Urinary bladder (tissue), 4 donors: Measurements from ENCODE around the gene CBLN1. TPM values are rescaled to one million over a fixed set of nuclear protein-coding genes. Genes with fewer than 3 reads are reported as not detected.

Experiments
- DNase-seq: peaks from one replicate; pipeline ENCODE4 v3.0.0-alpha.2; 2015; ENCODE audit errors: extremely low spot score
- H3K27ac ChIP-seq: one replicate; pipeline ENCODE4 v1.5.1; 2013; ENCODE audit warnings: low read depth, mild to moderate bottlenecking, moderate library complexity
- H3K36me3 ChIP-seq: one replicate; pipeline ENCODE4 v1.6.1; 2013; ENCODE audit warnings: mild to moderate bottlenecking, moderate library complexity; ENCODE audit not compliant: insufficient read depth
- H3K4me1 ChIP-seq: one replicate; pipeline ENCODE4 v1.6.1; 2013; ENCODE audit warnings: mild to moderate bottlenecking, moderate library complexity; ENCODE audit not compliant: insufficient read depth
- H3K4me3 ChIP-seq: one replicate; pipeline ENCODE4 v1.5.1; 2013; ENCODE audit warnings: low read depth, low read length
- WGBS: extraction: QIAGEN DNeasy Blood & Tissue Kit; methylation state at CpG from one replicate; pipeline ENCODE4 v1.1.7; 2013; 5-methylcytosine and 5-hydroxymethylcytosine counted together
- polyA plus RNA-seq: library from polyadenylated mRNA; stranded (reverse); fragments of 200-250 nt; gene quantifications from one replicate; pipeline ENCODE4 v1.2.3, GENCODE V29; 2013
- total RNA-seq: library from RNA; depleted of rRNA; stranded (reverse); fragments of >200 nt; gene quantifications from one replicate; pipeline ENCODE4 v1.2.3, GENCODE V29; 2014
- donor health status: healthy with polysubstance abuse.
- donor health status: healthy.

CBLN1 gene
- total RNA-seq (6.8 TPM), polyA plus RNA-seq (0.04 TPM)

GRCh38 chr16:49281480-49281842, at the start of gene CBLN1:
Gene CBLN1, minus strand, starts transcription at chr16:49281838. Its CDS starts 373 bp downstream, at chr16:49281465.
- H3K27ac ChIP-seq = no peak within 1 kb of the TSS
- peak within 1 kb of the TSS; percentile 40 for H3K4me3 ChIP-seq
- H3K36me3 ChIP-seq = no peaks in the 10 kb centered on the region
- DNase-seq = no peak
- peaks cover 6% of the 10 kb centered on the region for H3K4me1 ChIP-seq
- WGBS = under 1% methylated on average over 42 of the region's 45 CpGs

- no peak for DNase-seq
- H3K27ac ChIP-seq = no peak overlapping the region
- H3K4me3 ChIP-seq = no peak overlapping the region
- 76% methylated on average over 9 of the region's 9 CpGs for WGBS
- H3K4me1 ChIP-seq = no peaks in the 10 kb centered on the region
- no peaks in the 10 kb centered on the region for H3K36me3 ChIP-seq
Measured at GRCh38 chr16:49330562-49331201, 49.0 kb upstream of the CBLN1 start.

GRCh38 chr16:49328325-49328724, 46.7 kb upstream of the CBLN1 start:
- DNase-seq = no peak
- H3K36me3 ChIP-seq = no peaks in the 10 kb centered on the region
- no peak overlapping the region for H3K4me3 ChIP-seq
- H3K4me1 ChIP-seq = no peaks in the 10 kb centered on the region
- no peak overlapping the region for H3K27ac ChIP-seq
- WGBS = 77% methylated on average over 4 of the region's 4 CpGs

- WGBS = 67% methylated on average over 4 of the region's 4 CpGs
Measured at GRCh38 chr16:49327466-49327865, 45.8 kb upstream of the CBLN1 start.

GRCh38 chr16:49324703-49325102, 43.1 kb upstream of the CBLN1 start:
- Histone ChIP-seq H3K4me1 (no peaks in the 10 kb centered on the region), H3K4me3 (no peak overlapping the region), H3K36me3 (no peaks in the 10 kb centered on the region), H3K27ac (no peak overlapping the region)
- WGBS = 87% methylated on average over 9 of the region's 9 CpGs
- no peak for DNase-seq

More at GRCh38 chr16:49327466-49327865, 45.8 kb upstream of the CBLN1 start:
- DNase-seq = no peak
- Histone ChIP-seq H3K4me1 (no peaks in the 10 kb centered on the region), H3K36me3 (no peaks in the 10 kb centered on the region), H3K27ac (no peak overlapping the region), H3K4me3 (no peak overlapping the region)

GRCh38 chr16:49315602-49316001, 34.0 kb upstream of the CBLN1 start:
- no peak overlapping the region for H3K27ac ChIP-seq
- no peak overlapping the region for H3K4me3 ChIP-seq
- no peaks in the 10 kb centered on the region for H3K4me1 ChIP-seq
- WGBS = 100% methylated on average over 1 of the region's 1 CpG
- DNase-seq = no peak
- H3K36me3 ChIP-seq = no peaks in the 10 kb centered on the region

- H3K27ac ChIP-seq = no peak overlapping the region
- no peaks in the 10 kb centered on the region for H3K4me1 ChIP-seq
- no peak for DNase-seq
- H3K4me3 ChIP-seq = no peak overlapping the region
- no peaks in the 10 kb centered on the region for H3K36me3 ChIP-seq
- 41% methylated on average over 10 of the region's 10 CpGs for WGBS
Measured at GRCh38 chr16:49312389-49312985, 30.8 kb upstream of the CBLN1 start.

- WGBS = 70% methylated on average over 6 of the region's 6 CpGs
- Histone ChIP-seq H3K4me3 (no peak overlapping the region), H3K27ac (no peak overlapping the region), H3K4me1 (no peaks in the 10 kb centered on the region), H3K36me3 (no peaks in the 10 kb centered on the region)
- no peak for DNase-seq
Measured at GRCh38 chr16:49311823-49312222, 30.2 kb upstream of the CBLN1 start.

- no peak overlapping the region for H3K27ac ChIP-seq
- H3K36me3 ChIP-seq = no peaks in the 10 kb centered on the region
- DNase-seq = no peak
- no peaks in the 10 kb centered on the region for H3K4me1 ChIP-seq
- H3K4me3 ChIP-seq = no peak overlapping the region
- WGBS = 79% methylated on average over 2 of the region's 2 CpGs
Measured at GRCh38 chr16:49307176-49307575, 25.5 kb upstream of the CBLN1 start.

GRCh38 chr16:49305406-49305805, 23.8 kb upstream of the CBLN1 start:
- DNase-seq = no peak
- Histone ChIP-seq H3K36me3 (no peaks in the 10 kb centered on the region), H3K27ac (no peak overlapping the region), H3K4me1 (no peaks in the 10 kb centered on the region), H3K4me3 (no peak overlapping the region)

- WGBS = 73% methylated on average over 2 of the region's 2 CpGs
- DNase-seq = no peak
- H3K36me3 ChIP-seq = no peaks in the 10 kb centered on the region
- H3K4me3 ChIP-seq = no peak overlapping the region
- H3K4me1 ChIP-seq = no peaks in the 10 kb centered on the region
- no peak overlapping the region for H3K27ac ChIP-seq
Measured at GRCh38 chr16:49292413-49292812, 10.8 kb upstream of the CBLN1 start.

GRCh38 chr16:49287572-49287971, 5.9 kb upstream of the CBLN1 start:
- H3K36me3 ChIP-seq = no peaks in the 10 kb centered on the region
- H3K27ac ChIP-seq = no peak overlapping the region
- H3K4me3 ChIP-seq = no peak overlapping the region
- 24% methylated on average over 3 of the region's 3 CpGs for WGBS
- no peak for DNase-seq
- H3K4me1 ChIP-seq = peaks cover 1% of the 10 kb centered on the region

GRCh38 chr16:49284962-49285361, 3.3 kb upstream of the CBLN1 start:
- WGBS = 59% methylated on average over 4 of the region's 4 CpGs
- H3K4me3 ChIP-seq = no peak overlapping the region
- no peaks in the 10 kb centered on the region for H3K36me3 ChIP-seq
- H3K27ac ChIP-seq = no peak overlapping the region
- peaks cover 6% of the 10 kb centered on the region for H3K4me1 ChIP-seq
- no peak for DNase-seq

GRCh38 chr16:49283376-49284049, 1.9 kb upstream of the CBLN1 start:
- no peak for DNase-seq
- H3K27ac ChIP-seq = no peak overlapping the region
- no peaks in the 10 kb centered on the region for H3K36me3 ChIP-seq
- H3K4me1 ChIP-seq = peaks cover 6% of the 10 kb centered on the region
- H3K4me3 ChIP-seq = no peak overlapping the region
- 4% methylated on average over 25 of the region's 25 CpGs for WGBS
